GM19043 (cell line): Measurements from ENCODE around the gene CAMK2B.

ENCODE experiments used
- ATAC-seq: cut with Tn5 transposase; IDR thresholded peaks from one replicate; pipeline ENCODE4 v1.9.1; 2021; ENCODE audit warnings: low read depth; ENCODE audit not compliant: unreplicated experiment

The CAMK2B gene

DNA sequence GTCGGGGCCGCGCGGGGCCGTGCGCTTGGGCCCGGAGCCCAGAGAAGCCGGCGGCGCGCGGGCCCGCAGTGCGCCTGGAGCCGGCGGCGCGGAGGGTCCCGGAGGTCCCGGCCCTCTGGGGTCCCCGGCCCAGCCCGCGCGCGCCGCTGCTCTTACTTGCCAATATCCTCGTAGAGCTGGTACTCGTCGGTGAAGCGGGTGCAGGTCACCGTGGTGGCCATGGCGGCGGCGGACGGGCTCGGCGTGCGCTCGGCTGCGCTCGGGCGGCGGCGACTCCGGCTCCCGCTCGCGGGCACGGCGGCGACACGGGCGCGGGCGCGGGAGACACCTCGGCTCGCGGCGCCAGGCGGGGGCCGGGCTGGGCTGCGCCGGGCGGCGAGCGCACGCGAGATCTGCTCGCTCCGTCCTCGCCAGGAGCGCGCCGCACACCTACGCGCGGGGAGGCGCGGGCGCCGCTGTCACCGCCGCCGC, at the start of gene CAMK2B:
CAMK2B (minus strand) TSS at position 394 of the 471 bp plus-strand sequence; CDS start at position 221, 173 bp downstream.
- ATAC-seq, result no peak

DNA sequence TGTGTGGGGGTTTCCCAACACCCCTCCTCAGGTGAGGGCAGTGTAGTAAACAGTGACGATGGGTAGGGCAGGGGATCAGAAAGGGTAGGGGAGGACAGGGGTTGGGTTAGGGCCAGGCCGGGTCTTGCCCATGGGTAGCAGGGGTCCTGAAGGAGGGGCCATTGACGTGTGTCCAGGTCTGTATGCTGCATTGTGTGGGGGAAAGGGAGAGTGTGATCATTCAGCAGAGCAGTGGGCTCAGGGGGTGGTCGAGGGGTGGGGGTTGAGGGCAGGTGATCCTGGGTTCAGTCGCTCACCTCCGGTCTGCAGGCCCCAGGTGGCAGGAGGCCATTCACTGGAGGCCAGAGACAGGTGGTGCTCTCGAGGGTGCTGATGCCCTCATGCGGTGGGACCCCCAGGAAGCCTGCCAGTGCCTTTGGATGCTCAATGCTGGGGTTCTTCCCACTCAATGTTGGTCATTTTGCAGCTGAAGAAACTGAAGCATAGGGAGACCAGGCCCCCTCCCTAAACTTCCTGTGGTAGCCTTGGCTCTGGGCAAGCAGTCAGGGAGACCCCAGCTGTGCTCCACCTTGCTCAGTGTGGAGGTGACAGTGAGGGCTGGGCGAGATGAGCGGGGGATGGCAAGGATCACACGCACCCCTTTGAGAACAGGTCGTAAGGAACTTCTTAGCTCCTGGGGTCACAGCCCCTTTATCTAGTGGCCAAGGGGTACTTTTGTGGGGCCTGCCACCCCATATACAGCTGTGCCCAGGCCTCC, 48.8 kb upstream of the CAMK2B start:
- ATAC-seq, result no peak

DNA sequence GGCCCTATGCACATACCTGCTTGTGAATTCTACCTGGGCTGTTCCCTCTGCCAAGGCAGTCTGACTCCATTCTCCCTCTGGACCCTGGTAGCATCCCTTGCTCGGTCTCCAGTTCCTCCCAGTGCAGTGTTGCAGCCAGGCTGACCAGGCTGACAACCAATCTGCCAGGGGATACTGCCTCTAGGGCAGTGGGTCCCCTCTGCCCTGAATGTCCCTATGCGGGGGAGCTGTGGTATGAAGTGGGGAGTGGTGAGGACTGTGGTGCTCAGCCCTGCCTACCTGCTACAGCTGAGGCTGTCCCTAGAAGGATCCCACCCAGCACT, 48.0 kb upstream of the CAMK2B start:
- no peak for ATAC-seq

DNA sequence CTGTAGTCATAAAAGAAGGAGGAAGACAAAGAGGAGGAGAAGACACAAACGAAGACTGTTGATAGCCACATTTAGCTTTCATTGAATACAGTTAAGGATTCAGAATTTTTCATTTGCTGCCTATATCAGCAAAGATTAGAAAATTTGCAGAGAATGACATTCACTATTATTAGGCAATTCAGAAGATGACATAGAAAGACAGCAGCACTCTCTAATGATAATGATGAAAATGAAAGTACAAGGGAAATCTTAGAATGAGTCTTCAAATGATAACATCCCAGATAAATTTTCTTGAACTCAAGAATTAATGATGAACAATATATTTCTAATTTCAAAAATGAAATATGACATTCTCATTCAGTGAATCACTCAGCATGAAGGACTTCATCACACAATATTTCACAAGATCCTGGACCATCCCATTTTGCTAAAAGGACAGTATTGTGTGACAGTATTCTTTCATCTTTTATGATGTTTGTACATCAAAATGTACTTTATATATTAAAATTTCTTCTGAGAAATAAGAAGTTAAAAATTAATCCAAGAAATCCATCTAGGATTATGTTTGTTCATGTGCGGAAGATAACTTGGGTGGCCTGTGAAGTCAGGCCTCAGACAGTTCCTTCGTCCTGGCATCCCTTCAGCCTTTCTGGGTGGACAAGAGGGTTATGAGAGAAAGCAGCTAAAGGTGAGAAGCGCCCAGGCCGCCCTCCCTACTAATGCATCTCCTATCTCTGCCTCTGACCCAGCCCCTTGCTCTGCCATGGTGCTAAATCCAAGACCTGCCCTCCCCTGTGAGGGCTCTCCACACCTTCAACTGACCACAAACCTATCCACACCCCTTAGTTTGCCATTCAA, 47.4 kb upstream of the CAMK2B start:
- no peak for ATAC-seq

DNA sequence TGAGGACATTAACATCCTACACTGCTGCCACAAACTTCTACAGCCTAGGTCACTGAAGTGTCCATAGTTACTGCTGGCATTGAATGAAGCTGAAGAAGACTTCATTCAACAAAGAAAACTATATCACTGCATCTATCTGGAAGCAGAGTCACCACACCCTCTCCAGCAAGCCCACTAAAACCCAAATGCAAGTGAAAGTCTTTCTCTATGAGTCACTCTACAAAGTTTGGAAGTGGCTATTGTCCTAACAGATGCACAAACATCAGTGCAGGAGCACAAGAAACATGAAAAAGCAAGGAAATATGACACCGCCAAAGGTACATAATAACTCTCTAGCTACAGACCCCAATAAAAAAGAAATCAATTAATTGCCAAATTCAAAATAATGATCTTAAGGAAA, 43.5 kb upstream of the CAMK2B start:
- no peak for ATAC-seq

DNA sequence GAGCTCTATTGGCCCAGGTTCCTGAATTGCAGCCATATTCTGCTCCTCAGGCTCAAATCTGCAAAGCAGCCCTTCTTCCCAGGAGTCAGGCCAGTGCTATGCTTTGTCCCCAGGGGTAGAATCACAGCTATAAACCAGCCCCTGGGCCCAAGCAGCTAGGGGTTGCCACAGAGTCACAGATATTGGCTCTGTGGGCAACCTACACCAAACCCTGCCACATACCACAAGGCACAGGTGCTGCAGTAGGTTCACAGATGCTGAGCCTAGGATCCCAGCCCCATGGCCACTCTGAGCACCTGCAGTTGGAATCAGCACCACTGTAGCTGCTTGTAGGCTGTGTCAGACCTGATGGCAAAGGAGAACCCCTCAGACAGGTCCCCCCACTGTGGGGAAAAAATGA, 43.1 kb upstream of the CAMK2B start:
- ATAC-seq, result no peak

DNA sequence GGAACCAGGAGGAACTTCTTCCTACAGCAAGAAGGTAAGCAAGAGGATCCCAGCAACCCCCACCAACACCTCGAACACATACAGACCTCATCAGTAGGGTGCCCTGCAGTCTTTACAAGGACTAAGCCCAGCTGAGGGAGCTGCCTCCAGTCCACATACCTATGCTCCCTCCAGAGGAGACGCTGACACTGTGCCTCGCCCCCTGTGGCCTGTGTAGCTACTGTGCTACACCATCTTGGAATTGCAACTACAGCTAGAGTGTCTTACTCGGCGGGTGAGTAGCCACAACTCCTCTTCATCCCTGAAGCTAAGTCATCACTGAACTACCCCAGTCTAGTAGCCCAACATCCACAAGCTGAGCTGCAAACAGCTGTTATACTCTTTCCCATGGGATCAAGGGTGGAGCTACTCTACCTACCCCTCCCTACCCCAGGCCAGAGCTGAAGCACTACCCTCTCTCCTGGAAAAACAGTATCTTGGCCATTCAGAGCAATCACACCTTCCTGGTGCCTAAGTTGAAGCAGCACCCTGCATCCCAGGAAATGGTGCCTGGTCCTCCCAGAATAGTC, 42.2 kb upstream of the CAMK2B start:
- ATAC-seq, result no peak

DNA sequence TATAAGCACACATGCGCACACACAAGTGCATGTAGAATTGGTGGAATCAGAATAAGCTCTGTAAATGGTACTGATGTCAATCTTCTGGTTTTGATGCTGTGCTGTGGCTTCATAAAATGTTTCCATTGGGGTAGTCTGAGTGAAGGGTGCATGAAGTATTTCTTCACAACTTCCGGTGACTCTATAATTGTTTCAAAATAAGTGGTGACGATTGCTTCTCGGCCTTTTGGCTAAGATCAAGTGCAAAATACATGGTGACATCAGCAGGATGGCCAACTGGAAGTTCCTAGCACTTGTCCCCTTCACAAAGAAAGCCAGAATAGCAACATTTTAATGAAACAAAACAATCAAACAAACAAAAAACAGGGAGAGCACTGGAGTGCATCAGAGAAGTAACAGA, 41.6 kb upstream of the CAMK2B start:
- no peak for ATAC-seq

DNA sequence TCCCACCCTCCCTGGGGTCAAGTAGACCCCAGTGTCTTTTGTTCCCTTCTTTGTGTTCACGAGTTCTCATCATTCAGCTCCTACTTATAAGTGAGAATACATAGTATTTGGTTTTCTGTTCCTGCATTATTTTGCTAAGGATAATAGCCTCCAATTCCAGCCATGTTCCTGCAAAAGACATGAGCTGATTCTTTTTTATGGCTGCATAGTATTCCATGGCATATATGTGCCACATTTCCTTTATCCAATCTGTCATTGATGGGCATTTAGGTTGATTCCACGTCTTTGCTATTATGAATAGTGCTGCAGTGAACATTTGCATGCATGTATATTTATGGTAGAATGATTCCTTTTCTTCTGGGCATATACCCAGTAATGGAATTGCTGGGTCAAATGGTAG, 28.3 kb upstream of the CAMK2B start:
- no peak for ATAC-seq

DNA sequence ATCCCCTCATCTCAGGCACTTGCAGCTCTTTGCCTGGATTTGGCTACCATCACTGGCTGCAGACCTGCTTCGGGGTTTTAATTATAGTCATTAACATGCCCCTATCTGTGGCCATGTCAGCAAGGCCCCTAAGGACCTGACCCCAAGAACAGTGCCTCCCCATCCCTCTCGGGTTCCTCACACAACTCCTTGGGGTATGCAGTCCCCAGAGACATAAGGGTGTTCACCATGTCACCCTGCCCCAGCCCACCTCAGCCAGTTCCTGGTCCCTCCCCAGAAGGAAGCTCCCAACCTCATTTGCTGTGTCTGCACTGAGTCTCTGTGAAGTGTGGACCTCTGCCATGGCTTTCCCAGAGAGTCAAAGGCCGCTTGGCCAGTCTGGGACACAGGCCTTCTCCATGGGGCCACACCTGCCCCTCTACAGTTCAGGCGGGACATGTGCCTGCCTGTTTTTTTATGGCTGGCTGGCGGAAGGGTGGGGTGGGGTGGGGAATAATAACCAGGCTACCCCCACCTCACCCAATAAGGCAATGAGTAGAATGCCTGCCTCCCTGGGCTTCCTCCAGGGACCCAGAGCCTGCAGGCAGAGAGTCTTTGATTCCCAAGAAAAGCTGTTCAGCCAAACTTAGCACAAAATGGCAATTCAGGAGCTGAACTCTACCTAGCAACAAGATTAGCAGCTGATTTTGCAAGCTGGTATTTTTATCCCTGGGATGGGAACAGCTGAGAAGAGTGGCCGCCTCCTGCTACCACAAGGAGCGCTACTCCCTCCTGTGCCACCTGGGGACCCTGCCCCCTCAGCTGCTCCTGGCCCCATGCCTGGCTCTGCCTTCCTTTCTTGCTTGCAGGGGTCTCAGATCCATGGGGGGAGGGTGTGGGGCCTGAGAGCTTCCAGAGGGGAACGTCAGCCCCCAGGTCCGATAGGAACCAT, 23.7 kb upstream of the CAMK2B start:
- no peak for ATAC-seq

DNA sequence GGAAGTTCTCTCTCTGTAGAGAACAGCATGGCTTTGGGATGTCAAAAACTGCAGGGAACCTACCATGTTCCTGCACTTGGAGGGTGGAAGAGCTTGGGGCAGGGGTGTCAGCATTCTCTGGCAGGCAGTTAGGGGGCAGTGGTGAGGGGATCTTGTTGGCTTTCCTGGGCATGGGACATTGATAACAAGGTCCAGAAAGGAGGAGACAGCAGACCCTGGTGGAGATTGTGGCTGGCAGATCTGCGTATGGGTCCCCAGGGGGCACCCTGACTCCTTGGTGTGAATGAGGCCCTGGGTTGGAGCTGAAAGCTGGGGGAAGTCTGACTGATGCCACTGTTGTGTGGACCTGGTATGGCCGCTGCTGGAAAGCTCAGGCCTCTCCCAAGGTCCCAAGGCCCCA, 22.9 kb upstream of the CAMK2B start:
- ATAC-seq, result no peak

DNA sequence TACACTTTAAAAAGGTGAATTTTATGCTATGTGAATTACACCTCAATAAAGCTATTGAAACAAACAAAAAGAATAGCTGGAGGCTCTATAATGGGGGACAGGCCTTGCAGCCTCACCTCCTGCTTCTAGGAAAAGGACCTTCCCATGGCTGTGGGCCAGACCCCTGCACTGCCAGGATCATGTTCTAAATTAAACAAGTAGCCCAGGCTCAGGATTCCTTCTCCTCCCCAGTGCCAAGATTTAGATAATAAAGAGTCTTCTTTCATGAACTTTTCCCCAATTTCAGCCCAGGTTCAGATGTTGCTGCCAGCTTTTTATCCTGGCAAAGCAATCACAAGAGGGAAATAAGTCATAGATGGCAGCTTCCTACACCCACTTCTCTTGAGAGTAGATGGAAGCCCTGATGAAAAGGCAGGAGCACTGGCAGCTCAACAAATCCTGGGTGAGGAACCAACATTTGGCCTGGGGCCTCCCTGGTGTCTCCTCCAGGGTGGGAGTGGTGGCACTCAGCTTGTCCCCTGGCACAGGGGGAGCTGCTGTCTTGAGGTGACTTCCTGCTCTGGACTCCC, 22.2 kb upstream of the CAMK2B start:
- ATAC-seq, result no peak

DNA sequence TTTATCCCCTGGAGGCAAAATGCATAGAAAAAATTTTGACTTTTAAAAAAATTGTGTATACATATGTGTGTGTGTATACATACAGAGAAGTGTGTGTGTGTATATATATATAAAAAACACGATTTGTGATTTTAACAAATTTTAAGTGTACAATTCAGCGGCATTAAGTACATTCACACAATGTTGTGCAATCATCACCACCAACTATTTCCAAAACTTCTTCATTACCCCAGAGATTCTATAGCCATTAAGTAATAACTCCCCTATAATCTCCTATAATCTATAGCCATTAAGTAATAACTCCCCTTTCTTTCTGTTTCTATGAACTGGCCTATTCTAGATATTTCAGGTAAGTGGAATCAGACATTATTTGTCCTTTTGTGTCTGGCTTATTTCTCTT, 20.7 kb upstream of the CAMK2B start:
- no peak for ATAC-seq

DNA sequence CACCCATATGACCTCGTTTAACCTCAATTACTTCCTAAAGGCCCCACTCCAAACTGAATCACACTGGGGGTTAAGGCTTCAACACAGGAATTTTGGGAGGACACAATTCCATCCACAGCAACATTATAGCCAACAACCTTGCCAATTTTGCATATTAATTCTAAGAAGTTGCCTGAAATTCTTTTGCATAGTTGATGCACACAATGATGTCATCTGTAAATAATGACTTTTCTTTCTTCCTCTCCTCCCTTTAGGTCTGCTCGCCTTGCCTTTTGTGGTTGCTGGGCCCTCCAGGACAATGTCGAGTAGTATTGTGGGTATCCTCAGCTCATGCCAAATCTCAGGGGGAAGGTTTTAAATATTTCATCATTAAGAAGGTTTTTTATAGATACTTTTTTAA, 16.0 kb upstream of the CAMK2B start:
- no peak for ATAC-seq

DNA sequence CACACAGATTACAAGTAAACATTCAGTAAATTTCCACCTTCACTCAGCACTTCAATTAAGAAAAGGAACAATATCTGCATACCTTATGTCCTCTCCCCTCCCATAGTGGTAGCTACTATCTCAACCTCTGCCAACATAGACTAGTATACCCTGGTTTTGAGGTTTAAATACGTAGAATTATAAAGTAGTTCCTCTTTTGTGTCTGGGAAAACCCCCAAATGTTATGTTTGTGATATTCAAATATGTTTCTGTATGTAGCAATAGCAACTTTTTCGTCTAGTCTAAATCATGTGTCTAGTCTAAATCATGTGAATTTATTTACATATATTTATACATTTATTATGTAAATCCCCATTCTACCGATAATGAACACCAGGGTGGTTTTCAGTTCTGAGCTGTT, 13.2 kb upstream of the CAMK2B start:
- no peak for ATAC-seq

DNA sequence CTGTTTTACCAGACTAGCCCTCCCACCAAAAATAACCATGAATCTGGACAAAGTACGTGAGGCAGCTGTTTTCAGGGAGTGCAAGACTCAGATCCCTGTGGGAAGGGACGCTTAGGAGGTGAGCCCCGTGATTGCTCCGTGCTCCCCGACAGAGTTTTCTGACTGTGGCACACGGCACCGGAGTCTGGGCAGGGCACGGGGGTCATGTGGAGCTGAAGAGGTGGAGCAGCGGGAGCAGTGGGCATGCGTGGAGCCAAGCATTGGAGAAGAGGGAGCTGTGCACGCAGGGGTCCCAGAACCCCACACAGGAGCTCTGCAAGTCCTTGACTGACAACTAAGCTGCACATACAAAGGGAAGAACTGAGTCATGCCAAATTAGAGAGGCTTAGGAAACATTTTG, 11.1 kb upstream of the CAMK2B start:
- ATAC-seq, result no peak

DNA sequence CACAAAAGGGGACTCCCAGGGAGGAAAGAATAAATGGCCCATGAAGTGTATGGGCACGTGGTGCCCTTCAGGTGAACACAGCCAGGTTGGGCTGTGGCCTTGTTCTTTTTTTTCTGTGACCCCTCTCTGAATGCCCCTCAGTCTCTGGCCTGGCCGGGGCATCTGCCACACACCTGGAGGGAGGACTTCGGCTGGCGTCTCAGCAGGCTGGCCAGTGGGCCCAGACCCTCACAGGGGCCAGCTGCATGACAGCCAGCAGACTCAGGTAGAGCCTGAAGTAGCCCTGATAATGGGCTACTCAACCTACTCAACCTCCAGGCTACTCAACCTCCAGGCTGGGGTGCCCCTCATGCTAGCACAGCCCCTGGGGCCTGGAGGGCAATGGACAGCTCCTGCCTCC, 9.8 kb upstream of the CAMK2B start:
- no peak for ATAC-seq

DNA sequence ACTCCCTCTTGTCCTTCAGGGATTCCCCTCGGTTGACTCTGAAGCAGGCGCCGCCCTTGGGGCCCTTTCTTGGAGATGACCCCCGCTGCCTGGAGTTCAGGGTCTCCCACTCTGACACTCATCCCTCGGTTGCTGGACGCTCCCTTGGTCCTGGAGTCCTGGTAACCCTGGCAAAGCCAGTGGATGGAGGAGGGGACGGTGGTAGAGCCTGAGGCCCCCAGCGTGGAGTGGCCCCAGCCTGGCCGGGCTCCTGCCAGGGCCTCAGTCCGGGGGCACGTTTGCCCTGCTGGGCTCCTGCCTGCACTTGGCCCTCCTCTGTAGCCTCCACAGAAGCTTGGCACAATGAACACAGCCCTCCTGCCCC, 9.3 kb upstream of the CAMK2B start:
- no peak for ATAC-seq

DNA sequence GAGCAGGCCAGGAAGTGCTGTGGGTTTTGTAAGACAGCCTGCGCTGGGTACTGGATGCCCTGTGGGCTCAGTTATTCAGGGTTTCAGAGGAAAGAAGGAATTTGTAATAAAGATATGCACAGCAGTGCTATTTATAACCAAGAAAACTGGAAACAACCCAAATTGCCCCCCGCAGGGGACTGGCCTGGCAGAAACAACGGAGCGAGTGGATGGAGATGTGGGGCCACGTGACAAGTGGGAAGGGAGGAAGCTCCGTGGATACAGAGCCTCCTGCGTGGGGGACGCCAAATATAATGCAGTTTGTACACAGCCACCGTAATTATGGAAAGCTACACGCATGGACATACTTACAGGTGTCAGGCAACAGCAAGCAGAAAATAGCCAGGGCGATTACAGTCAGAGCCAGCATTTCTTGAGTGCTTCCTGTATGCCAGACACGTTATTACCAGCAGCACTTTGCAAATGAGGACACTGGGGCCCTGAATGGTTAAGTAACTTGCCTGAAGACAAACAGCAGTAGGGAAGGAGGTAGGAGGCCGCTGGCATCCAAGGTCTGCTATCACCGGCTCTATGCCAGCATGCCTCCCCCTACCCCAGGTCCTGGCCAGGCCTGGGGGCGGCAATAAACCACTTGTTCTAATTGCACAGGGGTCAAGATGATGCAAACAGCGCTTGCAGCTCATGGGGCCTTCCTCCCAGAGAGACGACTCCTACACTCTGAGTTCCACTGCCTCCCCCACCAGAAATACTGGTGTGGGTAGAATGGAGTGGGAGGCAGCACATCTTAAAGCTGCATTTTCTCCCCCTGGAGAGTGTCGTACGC, 8.7 kb upstream of the CAMK2B start:
- no peak for ATAC-seq

DNA sequence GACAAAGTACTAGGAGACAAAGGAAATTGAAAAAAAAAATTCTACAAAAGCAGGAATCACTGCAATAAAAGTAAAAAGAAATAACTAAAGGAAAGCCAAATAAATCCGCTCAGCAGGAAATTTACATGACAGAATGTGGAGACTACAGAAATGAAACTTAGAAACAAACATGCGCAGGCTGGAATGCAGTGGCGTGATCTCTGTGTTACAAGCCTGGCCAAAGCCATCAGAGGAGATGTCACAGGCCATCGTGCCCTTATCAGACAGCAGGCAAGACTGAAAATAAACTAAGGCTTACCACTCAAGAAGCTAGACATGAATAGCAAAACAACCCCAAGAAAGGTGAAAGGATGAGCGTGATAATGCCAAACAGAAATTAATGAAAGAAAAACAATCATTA, 6.3 kb upstream of the CAMK2B start:
- ATAC-seq, result no peak
